Measurements from ENCODE around the gene TMEM217.
A peak's percentile ranks its signal among the peaks of the same experiment; 100 is the strongest.
"Not testable (repeated sequence)": the region's sequence is repeated elsewhere in the genome, so short reads cannot be mapped to it uniquely, and the experiment has no call there.

TMEM217 gene

GRCh38 chr6:37188962-37189510 is 68.9 kb downstream of the TMEM217 start:
- Histone ChIP-seq H3K4me1 (ENCODE audit: control insufficient read depth, insufficient read depth, low read length, poor library complexity, severe bottlenecking) (peaks cover 19% of the 10 kb centered on the region), H3K9me3 (ENCODE audit: control insufficient read depth, low read length) (no peaks in the 10 kb centered on the region), H3K36me3 (ENCODE audit: control insufficient read depth, insufficient read depth, low read length) (no peaks in the 10 kb centered on the region), H3K27me3 (replicated peaks; ENCODE audit: control insufficient read depth, insufficient read depth, low read length, poor library complexity, severe bottlenecking) (no peaks in the 10 kb centered on the region), H3K27ac (ENCODE audit: insufficient read depth, low read length, poor library complexity, severe bottlenecking) (no peak overlapping the region), H3K4me3 (ENCODE audit: insufficient read depth, low read depth, low read length, poor library complexity, severe bottlenecking) (no peak overlapping the region)
- no peak for DNase-seq

DNA sequence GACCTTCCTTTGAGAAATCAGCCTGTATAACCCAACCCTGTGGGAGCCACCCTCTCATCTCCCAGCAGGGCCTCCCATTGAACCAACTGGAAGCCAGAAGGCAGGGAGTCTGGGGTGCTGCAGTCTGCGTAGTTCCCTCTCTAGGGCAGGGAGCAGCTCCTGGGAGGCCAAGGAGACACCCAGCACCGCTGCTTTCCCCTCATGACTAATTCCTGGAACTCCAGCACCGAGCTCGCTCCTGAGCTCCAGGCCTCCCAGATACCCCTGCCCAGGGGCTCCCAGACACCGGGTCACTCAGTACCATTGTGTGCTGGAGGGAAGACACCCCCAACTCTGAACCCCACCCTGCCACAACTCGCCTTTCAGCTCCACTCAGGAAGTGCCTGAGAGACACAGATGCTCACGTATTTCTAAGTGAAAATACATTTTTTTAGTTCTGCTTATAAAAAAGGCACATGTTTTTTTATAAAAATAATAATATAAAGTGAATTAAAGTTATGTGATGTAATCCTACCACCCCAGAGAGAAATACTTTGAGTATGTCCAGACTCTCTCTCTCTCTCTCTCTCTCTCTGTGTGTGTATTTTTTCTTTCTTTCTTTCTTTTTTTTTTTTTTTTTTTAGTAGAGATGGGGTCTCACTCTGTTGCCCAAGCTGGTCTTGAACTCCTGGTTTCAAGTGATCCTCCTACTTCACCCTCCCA is 70.5 kb downstream of the TMEM217 start:
- Histone ChIP-seq H3K4me3 (ENCODE audit: insufficient read depth, low read depth, low read length, poor library complexity, severe bottlenecking) (no peak overlapping the region), H3K4me1 (ENCODE audit: control insufficient read depth, insufficient read depth, low read length, poor library complexity, severe bottlenecking) (peaks cover 31% of the 10 kb centered on the region), H3K27me3 (replicated peaks; ENCODE audit: control insufficient read depth, insufficient read depth, low read length, poor library complexity, severe bottlenecking) (no peaks in the 10 kb centered on the region), H3K36me3 (ENCODE audit: control insufficient read depth, insufficient read depth, low read length) (no peaks in the 10 kb centered on the region), H3K27ac (ENCODE audit: insufficient read depth, low read length, poor library complexity, severe bottlenecking) (peak overlapping the region; percentile 4), H3K9me3 (ENCODE audit: control insufficient read depth, low read length) (no peaks in the 10 kb centered on the region)
- no peak for DNase-seq

GRCh38 chr6:37185949-37186720 is 71.8 kb downstream of the TMEM217 start:
- not testable (repeated sequence) for H3K36me3 ChIP-seq (ENCODE audit: control insufficient read depth, insufficient read depth, low read length); H3K4me3 ChIP-seq (ENCODE audit: insufficient read depth, low read depth, low read length, poor library complexity, severe bottlenecking); DNase-seq; H3K27me3 ChIP-seq (replicated peaks; ENCODE audit: control insufficient read depth, insufficient read depth, low read length, poor library complexity, severe bottlenecking); H3K9me3 ChIP-seq (ENCODE audit: control insufficient read depth, low read length); H3K27ac ChIP-seq (ENCODE audit: insufficient read depth, low read length, poor library complexity, severe bottlenecking)
- H3K4me1 ChIP-seq (ENCODE audit: control insufficient read depth, insufficient read depth, low read length, poor library complexity, severe bottlenecking): peaks cover 37% of the 10 kb centered on the region

- peak; percentile 33 to 40 (median 37) for DNase-seq
- Histone ChIP-seq H3K27ac (ENCODE audit: insufficient read depth, low read length, poor library complexity, severe bottlenecking) (peak overlapping the region; percentile 59), H3K4me1 (ENCODE audit: control insufficient read depth, insufficient read depth, low read length, poor library complexity, severe bottlenecking) (peaks cover 36% of the 10 kb centered on the region)
Measured at GRCh38 chr6:37182736-37183590, 75.0 kb downstream of the TMEM217 start.

DNA sequence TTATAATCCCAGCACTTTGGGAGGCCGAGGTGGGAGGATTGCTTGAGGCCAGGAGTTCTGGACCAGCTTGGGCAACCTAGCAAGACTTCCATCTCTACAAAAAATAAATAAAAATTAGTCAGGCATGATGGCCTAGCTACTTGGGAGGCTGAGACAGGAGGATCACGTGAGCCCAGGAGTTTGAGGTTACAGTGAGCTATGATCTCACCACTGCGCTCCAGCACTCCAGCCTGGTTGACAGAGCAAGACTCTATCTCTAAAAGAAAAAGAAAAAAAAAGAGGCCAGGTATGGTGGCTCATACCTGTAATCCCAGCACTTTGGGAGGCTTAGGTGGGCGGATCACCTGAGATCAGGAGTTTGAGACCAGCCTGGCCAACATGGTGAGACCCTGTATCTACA is 77.3 kb downstream of the TMEM217 start:
- H3K4me3 ChIP-seq (ENCODE audit: insufficient read depth, low read depth, low read length, poor library complexity, severe bottlenecking); DNase-seq; H3K36me3 ChIP-seq (ENCODE audit: control insufficient read depth, insufficient read depth, low read length); H3K27me3 ChIP-seq (replicated peaks; ENCODE audit: control insufficient read depth, insufficient read depth, low read length, poor library complexity, severe bottlenecking); H3K27ac ChIP-seq (ENCODE audit: insufficient read depth, low read length, poor library complexity, severe bottlenecking); H3K9me3 ChIP-seq (ENCODE audit: control insufficient read depth, low read length): not testable (repeated sequence)
- H3K4me1 ChIP-seq (ENCODE audit: control insufficient read depth, insufficient read depth, low read length, poor library complexity, severe bottlenecking): peaks cover 39% of the 10 kb centered on the region

More at GRCh38 chr6:37182736-37183590, 75.0 kb downstream of the TMEM217 start:
- Histone ChIP-seq H3K9me3 (ENCODE audit: control insufficient read depth, low read length) (no peaks in the 10 kb centered on the region), H3K27me3 (replicated peaks; ENCODE audit: control insufficient read depth, insufficient read depth, low read length, poor library complexity, severe bottlenecking) (no peaks in the 10 kb centered on the region), H3K36me3 (ENCODE audit: control insufficient read depth, insufficient read depth, low read length) (no peaks in the 10 kb centered on the region), H3K4me3 (ENCODE audit: insufficient read depth, low read depth, low read length, poor library complexity, severe bottlenecking) (no peak overlapping the region)

DNA sequence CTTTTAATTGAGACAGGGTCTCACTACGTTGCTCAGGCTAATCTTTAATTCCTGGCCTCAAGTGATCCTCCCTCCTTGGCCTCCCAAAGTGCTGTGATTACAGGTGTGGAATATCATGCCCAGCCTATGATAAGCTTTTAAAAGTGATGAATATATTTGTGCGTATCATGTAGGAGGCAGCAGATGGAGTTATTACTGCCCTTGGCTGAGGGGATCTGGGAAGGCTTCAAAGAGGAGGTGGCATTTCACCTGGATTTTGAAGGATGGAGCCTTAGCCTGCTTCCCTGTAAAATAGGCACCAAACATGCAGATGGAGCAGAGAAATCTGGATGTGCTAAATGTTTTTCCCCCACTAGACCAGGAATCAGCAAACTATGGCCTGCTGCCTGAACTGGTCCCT is 77.9 kb downstream of the TMEM217 start:
- no peak overlapping the region for H3K27ac ChIP-seq (ENCODE audit: insufficient read depth, low read length, poor library complexity, severe bottlenecking)
- DNase-seq: no peak
- H3K4me3 ChIP-seq (ENCODE audit: insufficient read depth, low read depth, low read length, poor library complexity, severe bottlenecking): no peak overlapping the region
- no peaks in the 10 kb centered on the region for H3K27me3 ChIP-seq (replicated peaks; ENCODE audit: control insufficient read depth, insufficient read depth, low read length, poor library complexity, severe bottlenecking)
- peaks cover 44% of the 10 kb centered on the region for H3K4me1 ChIP-seq (ENCODE audit: control insufficient read depth, insufficient read depth, low read length, poor library complexity, severe bottlenecking)
- H3K36me3 ChIP-seq (ENCODE audit: control insufficient read depth, insufficient read depth, low read length): peaks cover under 1% of the 10 kb centered on the region
- H3K9me3 ChIP-seq (ENCODE audit: control insufficient read depth, low read length): no peaks in the 10 kb centered on the region

DNA sequence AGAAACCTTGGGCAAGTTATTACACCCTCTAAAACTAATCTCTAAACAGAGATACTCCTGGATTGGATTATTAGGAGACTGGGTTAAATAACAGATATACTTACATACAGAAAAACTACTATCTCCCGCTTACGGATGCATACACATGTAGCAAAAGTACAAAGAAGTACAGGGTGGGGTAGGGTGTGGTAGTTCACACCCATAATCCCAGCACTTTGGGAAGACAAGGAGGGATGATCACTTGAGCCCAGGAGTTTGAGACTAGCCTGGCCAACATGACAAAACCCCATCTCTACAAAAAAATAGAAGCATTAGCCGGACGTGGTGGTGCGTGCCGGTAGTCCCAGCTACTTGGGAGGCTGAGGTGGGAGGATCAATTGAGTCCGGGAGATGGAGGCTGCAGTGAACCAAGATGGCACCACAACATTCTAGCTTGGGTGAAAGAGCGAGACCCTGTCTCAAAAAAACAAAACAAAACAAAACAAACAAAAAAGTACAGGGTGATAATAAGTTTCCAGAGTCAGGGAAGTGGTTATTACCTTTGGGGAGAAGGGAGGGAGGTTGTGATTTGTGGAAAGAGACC is 79.9 kb downstream of the TMEM217 start:
- H3K27ac ChIP-seq (ENCODE audit: insufficient read depth, low read length, poor library complexity, severe bottlenecking): no peak overlapping the region
- DNase-seq: no peak
- no peak overlapping the region for H3K4me3 ChIP-seq (ENCODE audit: insufficient read depth, low read depth, low read length, poor library complexity, severe bottlenecking)
- H3K36me3 ChIP-seq (ENCODE audit: control insufficient read depth, insufficient read depth, low read length): peaks cover 17% of the 10 kb centered on the region
- peaks cover 55% of the 10 kb centered on the region for H3K4me1 ChIP-seq (ENCODE audit: control insufficient read depth, insufficient read depth, low read length, poor library complexity, severe bottlenecking)
- no peaks in the 10 kb centered on the region for H3K27me3 ChIP-seq (replicated peaks; ENCODE audit: control insufficient read depth, insufficient read depth, low read length, poor library complexity, severe bottlenecking)
- no peaks in the 10 kb centered on the region for H3K9me3 ChIP-seq (ENCODE audit: control insufficient read depth, low read length)

- H3K9me3 ChIP-seq (ENCODE audit: control insufficient read depth, low read length): no peaks in the 10 kb centered on the region
- peaks cover 24% of the 10 kb centered on the region for H3K36me3 ChIP-seq (ENCODE audit: control insufficient read depth, insufficient read depth, low read length)
- DNase-seq: no peak
- no peak overlapping the region for H3K4me3 ChIP-seq (ENCODE audit: insufficient read depth, low read depth, low read length, poor library complexity, severe bottlenecking)
- no peaks in the 10 kb centered on the region for H3K27me3 ChIP-seq (replicated peaks; ENCODE audit: control insufficient read depth, insufficient read depth, low read length, poor library complexity, severe bottlenecking)
- peaks cover 55% of the 10 kb centered on the region for H3K4me1 ChIP-seq (ENCODE audit: control insufficient read depth, insufficient read depth, low read length, poor library complexity, severe bottlenecking)
- no peak overlapping the region for H3K27ac ChIP-seq (ENCODE audit: insufficient read depth, low read length, poor library complexity, severe bottlenecking)
Measured at GRCh38 chr6:37177077-37177934, 80.6 kb downstream of the TMEM217 start.

Measured in effector memory CD4-positive, alpha-beta T cell (primary cell).